ENCODE data around the gene NEK4.

Gene NEK4

DNA sequence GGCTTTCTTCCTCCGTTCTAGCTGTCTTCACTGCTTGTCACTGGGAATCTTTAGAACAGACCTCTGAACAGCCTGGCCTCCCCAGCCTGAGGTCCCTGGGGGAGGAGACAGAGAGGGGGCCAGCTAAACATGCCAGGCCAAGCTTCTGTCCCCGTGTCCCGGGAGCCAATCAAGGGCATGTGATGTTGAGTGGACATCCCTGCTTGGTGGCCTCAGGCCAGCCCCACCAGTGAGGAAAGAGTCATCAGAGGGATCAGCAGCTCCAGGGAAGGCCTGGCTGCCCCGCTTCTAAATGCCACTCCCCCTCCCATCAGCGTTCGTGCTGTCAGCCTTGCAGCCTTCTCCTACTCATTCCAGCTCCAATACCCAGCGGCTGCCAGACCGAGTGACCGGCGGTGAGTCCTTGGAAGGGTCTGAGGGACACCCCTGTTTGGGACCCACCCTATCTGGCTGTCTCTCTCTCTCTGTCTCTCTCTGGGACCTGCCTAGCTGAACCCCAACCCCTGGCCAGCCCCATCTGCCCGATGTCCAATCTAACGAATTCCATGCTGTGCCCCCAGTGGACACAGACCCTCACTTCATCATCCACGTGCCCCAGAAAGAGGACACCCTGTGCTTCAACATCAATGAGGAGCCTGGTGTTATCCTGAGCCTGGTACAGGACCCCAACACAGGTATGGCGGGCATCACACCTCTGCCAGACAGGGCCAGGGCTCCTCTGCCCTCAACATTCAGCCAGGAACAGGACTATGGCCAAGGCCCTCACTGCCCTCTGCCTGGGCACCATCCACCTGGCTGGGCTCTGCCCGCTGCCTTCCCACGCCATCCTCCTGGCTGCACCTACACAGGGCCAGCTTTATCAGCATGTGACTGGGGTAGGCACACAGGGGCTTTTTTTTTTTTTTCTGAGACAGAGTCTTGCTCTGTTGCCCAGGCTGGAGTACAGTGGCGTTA is 17.2 kb upstream of the NEK4 start:
- Mint-ChIP-seq H3K36me3 (no peaks in the 10 kb centered on the region), H3K4me1 (ENCODE audit: low read depth) (no peaks in the 10 kb centered on the region), H3K9me3 (ENCODE audit: low read depth) (no peaks in the 10 kb centered on the region), H3K27me3 (no peaks in the 10 kb centered on the region), H3K4me3 (no peak overlapping the region), H3K27ac (no peak overlapping the region)

DNA sequence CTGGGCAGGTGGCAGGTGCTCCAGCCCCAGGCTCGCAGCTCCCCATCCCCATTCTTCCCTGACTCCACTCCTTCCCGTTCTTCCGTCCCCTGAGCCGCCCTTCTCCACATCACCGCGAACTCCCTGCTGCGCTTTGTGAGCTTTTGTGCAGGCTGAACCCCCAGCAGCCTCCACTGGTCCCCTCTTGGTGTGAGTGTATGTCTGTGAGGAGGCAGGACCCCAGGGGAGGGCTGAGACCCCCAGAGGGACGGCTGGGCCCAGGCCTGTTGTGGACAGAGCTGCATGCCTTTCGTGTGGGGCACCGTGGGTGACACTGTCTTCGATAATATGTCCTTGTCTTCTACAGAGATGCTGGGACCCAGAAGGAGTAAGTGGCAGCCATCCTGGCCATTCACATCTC is 16.5 kb upstream of the NEK4 start:
- no peak overlapping the region for H3K4me3 Mint-ChIP-seq
- H3K27me3 Mint-ChIP-seq: no peaks in the 10 kb centered on the region
- no peaks in the 10 kb centered on the region for H3K36me3 Mint-ChIP-seq
- H3K27ac Mint-ChIP-seq: no peak overlapping the region
- H3K9me3 Mint-ChIP-seq (ENCODE audit: low read depth): no peaks in the 10 kb centered on the region
- no peaks in the 10 kb centered on the region for H3K4me1 Mint-ChIP-seq (ENCODE audit: low read depth)

DNA sequence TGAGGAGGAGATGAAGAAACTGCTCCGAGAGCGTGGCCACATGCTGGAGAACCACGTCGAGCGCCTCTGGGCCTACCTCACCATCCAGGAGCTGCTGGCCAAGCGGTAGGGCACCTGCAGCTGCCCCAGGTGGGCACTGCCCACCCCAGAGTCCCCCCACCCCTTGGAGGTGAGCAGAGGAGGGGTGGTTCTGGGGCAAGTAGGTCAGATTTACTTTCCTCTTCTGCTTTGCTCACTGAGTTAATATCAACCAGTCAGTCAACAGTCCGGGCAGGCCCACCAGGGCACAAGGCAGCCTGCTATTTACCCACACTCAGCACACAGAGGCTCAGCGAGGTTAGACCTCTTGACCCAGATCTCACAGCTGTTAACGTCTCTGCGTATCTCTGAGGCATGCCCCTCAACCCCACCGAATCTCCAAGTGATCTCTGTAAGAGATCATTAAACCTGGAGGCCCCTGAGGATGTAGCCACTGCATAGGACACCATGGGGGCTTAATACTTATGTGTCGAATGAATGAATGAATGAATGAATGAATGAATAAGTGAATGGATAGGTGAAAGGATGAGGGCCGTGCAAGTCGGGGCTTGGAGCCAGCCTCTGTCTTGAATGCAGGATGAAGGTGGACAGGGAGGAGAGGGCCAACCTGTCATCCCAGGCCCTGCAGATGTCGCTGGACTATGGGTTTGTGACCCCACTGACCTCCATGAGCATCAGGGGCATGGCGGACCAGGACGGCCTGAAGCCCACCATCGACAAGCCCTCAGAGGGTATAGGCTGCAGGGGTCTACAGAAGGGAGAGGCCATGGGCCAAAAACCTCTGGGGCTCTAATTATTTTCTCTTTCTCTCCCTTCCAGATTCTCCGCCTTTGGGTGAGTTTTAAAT is 15.8 kb upstream of the NEK4 start:
- Mint-ChIP-seq H3K36me3 (no peaks in the 10 kb centered on the region), H3K27me3 (no peaks in the 10 kb centered on the region), H3K4me3 (no peak overlapping the region), H3K4me1 (ENCODE audit: low read depth) (no peaks in the 10 kb centered on the region), H3K9me3 (ENCODE audit: low read depth) (no peaks in the 10 kb centered on the region), H3K27ac (no peak overlapping the region)

DNA sequence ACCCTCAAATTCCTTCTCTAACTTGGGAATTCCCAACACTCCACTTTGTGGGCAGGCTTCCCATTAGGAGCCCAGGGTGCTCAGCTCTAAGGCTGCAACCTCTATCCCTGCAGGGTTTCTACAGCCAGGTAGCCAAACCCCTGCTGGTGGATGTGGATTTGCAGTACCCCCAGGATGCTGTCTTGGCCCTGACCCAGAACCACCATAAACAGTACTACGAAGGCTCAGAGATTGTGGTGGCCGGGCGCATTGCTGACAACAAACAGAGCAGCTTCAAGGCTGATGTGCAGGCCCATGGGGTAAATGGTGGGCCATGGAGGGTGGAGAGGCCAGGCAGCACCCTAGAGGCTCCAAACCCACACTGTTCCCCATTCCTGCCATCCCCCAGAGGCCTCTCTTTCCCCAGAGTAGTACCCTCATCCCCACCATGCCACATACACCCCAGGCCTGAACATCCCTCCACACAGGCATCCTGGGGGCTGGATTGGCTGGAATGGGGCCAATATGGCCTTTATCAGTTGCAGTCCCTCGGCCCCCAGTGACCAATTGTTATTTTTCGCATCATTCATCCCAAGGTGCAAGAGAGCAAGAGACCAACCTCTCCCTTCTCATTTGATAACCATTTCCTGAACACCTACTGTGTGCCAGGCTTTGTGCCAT is 14.3 kb upstream of the NEK4 start:
- Mint-ChIP-seq H3K36me3 (no peaks in the 10 kb centered on the region), H3K27ac (no peak overlapping the region), H3K27me3 (no peaks in the 10 kb centered on the region), H3K4me3 (no peak overlapping the region), H3K9me3 (ENCODE audit: low read depth) (no peaks in the 10 kb centered on the region), H3K4me1 (ENCODE audit: low read depth) (no peaks in the 10 kb centered on the region)

DNA sequence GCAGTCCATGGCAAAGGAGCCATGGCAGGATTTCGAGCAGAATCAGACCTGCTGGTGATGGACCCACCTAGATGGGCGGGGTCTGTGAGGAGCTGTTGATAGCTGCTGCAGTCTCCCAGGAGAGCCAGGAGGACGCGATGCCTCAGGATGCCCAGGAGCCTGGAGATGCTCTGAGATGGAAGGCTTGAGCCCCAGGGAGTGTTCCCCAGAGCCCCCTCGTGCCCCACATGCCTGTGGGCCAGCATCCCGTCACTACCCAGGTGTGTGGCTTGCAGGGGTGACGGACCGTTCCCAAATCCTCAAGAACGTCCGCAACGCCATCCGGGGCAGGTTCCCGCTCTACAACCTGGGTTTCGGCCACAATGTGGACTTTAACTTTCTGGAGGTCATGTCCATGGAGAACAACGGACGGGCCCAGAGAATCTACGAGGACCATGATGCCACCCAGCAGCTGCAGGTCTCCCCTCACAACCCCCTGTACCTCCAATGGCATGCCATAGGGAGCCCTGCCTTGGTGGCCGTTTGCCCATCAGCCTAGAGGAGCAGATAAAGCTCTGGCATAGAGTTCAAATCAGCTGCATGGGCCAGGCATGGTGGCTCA is 13.4 kb upstream of the NEK4 start:
- no peaks in the 10 kb centered on the region for H3K27me3 Mint-ChIP-seq
- H3K4me1 Mint-ChIP-seq (ENCODE audit: low read depth): no peaks in the 10 kb centered on the region
- no peaks in the 10 kb centered on the region for H3K9me3 Mint-ChIP-seq (ENCODE audit: low read depth)
- H3K27ac Mint-ChIP-seq: no peak overlapping the region
- no peaks in the 10 kb centered on the region for H3K36me3 Mint-ChIP-seq
- H3K4me3 Mint-ChIP-seq: no peak overlapping the region

DNA sequence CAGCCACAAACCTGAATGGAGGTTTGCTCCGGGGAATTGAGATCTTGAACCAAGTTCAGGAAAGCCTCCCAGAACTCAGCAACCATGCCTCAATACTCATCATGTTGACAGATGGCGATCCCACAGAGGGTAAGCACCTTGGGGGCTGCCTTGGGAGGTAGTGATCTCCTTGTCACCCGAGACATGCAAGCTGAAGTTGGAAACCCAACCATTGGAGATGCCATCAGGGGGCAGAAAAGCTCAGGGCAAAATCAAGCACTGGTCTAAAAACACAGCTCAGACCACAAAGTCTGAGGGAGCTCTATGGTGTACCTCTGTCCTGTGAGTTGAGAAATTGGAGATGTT is 12.4 kb upstream of the NEK4 start:
- no peaks in the 10 kb centered on the region for H3K36me3 Mint-ChIP-seq
- no peak overlapping the region for H3K4me3 Mint-ChIP-seq
- H3K27me3 Mint-ChIP-seq: no peaks in the 10 kb centered on the region
- no peaks in the 10 kb centered on the region for H3K4me1 Mint-ChIP-seq (ENCODE audit: low read depth)
- no peak overlapping the region for H3K27ac Mint-ChIP-seq
- no peaks in the 10 kb centered on the region for H3K9me3 Mint-ChIP-seq (ENCODE audit: low read depth)

DNA sequence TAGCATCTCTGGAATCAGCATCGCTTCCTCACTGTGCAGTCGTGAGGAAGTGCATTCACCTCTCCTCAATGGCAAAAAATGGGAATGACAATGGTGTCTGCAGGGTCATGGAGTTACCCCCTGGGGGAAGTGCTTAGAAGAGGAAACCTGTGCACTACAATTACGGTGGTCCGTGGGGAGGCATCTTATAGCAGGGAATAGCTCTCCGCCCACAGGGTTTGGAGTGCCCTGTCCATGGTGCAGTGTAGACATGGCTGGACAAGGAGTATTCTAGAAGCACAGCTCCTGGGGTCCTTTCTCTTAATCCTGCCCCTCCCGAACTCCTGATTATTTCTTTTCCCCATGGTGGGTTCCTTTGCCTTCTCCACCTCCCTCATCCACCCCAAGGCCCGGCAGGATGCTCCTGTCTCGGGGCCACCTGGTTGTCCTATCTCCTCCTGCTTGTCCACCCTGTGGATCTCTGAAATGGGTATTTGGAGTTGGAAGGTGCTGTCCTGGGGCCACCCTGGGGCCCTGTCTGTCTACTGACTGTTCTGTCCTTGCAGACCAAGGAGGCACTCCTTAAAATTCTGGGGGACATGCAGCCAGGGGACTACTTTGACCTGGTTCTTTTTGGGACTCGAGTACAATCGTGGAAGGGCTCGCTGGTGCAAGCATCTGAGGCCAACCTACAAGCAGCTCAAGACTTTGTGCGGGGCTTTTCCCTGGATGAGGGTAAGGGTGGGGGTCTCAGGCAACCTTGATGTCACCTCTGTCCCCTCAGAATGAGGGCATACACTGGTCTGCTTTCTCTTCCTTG is 11.9 kb upstream of the NEK4 start:
- H3K4me1 Mint-ChIP-seq (ENCODE audit: low read depth): no peaks in the 10 kb centered on the region
- no peak overlapping the region for H3K27ac Mint-ChIP-seq
- H3K36me3 Mint-ChIP-seq: no peaks in the 10 kb centered on the region
- no peaks in the 10 kb centered on the region for H3K9me3 Mint-ChIP-seq (ENCODE audit: low read depth)
- H3K27me3 Mint-ChIP-seq: no peaks in the 10 kb centered on the region
- no peak overlapping the region for H3K4me3 Mint-ChIP-seq

DNA sequence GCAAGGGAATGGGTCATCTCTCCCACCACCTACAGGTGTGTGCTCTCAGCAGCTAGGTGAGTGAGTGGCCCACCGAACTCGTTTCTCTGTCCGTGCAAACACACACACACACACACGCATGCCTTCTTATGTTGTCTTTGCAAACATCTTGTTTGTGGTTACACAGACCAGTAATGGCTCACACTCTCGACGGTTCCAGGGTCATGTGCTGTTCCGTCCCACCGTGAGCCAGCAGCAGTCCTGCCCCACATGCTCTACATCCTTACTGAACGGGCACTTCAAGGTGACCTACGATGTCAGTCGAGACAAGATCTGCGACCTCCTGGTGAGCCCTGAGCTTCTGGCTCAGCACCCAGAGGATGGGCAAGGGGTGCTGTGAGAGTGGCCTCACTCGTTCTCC is 11.0 kb upstream of the NEK4 start:
- H3K27me3 Mint-ChIP-seq: no peaks in the 10 kb centered on the region
- no peak overlapping the region for H3K27ac Mint-ChIP-seq
- H3K36me3 Mint-ChIP-seq: no peaks in the 10 kb centered on the region
- H3K4me1 Mint-ChIP-seq (ENCODE audit: low read depth): no peaks in the 10 kb centered on the region
- no peak overlapping the region for H3K4me3 Mint-ChIP-seq
- no peaks in the 10 kb centered on the region for H3K9me3 Mint-ChIP-seq (ENCODE audit: low read depth)

DNA sequence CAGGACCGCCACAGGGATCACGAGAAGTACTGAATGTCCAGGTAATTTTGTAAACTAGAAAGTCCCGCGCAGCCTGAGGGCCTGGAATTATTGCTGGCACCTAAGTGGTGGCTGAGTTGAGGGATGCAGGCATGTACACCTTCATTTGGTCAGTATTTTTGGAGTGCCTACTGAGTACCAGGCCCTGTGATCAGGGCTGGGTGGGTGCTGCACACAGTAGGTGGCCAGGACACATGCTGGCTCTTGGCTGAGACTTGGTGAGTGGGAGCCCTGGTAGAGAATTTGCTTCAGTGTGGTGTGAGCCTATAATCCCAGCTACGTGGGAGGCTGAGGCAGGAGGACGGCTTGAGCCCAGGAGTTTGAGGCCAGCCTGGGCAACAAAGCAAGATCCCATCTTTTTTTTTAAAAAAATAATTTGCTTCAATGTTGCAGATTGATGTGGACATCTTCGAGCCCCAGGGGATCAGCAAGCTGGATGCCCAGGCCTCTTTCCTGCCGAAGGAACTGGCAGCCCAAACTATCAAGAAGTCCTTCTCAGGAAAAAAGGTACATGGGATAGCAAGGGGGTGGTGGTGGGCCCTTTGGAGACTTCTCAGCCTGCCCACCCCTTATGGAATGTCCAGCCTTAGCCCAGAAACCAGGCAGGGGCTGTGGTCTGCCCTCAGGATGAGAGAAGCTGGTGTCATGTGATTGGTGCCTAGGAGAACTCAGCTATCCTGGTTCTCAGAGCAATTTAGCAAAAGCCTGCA is 9.3 kb upstream of the NEK4 start:
- Mint-ChIP-seq H3K4me3 (no peak overlapping the region), H3K27me3 (no peaks in the 10 kb centered on the region), H3K27ac (no peak overlapping the region), H3K36me3 (no peaks in the 10 kb centered on the region), H3K4me1 (ENCODE audit: low read depth) (no peaks in the 10 kb centered on the region), H3K9me3 (ENCODE audit: low read depth) (no peaks in the 10 kb centered on the region)

DNA sequence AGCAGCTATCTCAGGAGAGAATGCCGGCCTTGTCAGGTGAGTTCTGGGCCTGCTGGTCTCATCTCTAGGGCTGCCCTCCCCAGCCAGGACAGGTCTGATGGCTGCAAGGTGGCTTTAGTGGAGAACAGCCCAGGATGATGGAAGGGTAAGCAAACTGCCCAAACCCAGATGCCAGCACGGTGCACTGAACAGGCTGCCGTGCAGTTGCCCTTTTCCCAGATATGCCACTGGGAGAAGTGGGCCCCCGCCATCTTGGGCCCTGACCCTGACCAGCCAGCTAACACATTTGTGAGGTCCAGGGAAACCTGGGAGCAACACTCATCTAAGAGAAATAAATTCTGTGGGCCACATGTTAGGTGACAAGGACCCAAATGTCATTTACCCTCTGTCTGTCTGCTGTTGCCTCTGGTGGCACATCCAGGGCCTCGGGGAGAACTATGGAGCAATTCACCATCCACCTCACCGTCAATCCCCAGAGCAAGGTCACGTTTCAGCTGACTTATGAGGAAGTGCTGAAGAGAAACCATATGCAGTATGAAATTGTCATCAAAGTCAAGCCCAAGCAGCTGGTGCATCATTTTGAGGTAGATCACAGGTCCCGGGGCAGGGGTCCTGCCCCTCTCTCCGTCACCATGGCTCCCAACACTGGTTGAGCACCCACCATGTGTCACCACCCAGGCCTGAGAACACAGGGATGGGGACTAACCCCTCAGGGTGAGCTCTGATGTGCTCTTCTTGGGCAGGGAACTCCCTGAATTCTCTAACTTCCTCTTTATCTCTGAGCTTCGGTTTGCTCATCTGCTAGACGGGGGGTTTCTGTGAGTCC is 8.5 kb upstream of the NEK4 start:
- H3K27ac Mint-ChIP-seq: no peak overlapping the region
- no peaks in the 10 kb centered on the region for H3K27me3 Mint-ChIP-seq
- no peak overlapping the region for H3K4me3 Mint-ChIP-seq
- H3K9me3 Mint-ChIP-seq (ENCODE audit: low read depth): no peaks in the 10 kb centered on the region
- no peaks in the 10 kb centered on the region for H3K4me1 Mint-ChIP-seq (ENCODE audit: low read depth)
- H3K36me3 Mint-ChIP-seq: no peaks in the 10 kb centered on the region

DNA sequence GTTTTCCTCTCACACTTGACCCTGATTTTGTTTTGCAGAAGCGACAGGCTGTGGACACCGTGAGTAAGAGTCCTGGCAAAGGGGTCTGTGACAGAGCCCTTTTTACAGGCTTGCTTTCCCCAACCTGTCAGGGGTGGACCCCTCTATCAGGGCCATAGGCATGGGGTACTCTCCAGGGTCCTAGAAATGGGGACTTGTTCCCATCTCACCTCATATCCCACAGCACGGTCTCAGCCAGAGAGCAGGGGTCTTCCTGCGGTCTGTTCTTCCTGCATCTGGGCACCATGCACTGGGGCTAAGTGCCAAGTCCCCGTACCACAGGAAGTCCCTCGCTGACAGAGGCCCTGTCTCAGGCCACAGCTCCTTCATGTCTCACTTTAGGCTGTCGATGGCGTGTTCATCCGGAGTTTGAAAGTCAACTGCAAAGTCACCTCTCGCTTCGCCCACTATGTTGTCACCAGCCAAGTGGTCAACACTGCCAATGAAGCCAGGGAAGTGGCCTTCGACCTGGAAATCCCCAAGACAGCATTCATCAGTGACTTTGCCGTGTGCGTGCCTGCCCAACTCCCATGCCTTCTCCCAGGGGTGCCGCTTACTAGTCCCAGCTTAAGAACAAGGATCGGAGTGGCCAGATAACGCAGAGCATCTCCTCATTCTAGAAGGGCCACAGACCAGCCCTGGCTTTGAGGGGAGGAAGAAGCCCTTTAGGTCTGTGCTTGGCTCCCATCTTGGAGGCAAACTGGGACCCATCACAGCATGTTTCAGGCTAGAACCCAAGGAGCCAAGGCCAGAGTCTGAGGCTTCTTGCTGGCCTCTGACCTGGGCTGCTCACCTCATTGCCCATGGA is 7.4 kb upstream of the NEK4 start:
- Mint-ChIP-seq H3K4me1 (ENCODE audit: low read depth) (no peaks in the 10 kb centered on the region), H3K9me3 (ENCODE audit: low read depth) (no peaks in the 10 kb centered on the region), H3K36me3 (no peaks in the 10 kb centered on the region), H3K4me3 (no peak overlapping the region), H3K27ac (no peak overlapping the region), H3K27me3 (no peaks in the 10 kb centered on the region)

DNA sequence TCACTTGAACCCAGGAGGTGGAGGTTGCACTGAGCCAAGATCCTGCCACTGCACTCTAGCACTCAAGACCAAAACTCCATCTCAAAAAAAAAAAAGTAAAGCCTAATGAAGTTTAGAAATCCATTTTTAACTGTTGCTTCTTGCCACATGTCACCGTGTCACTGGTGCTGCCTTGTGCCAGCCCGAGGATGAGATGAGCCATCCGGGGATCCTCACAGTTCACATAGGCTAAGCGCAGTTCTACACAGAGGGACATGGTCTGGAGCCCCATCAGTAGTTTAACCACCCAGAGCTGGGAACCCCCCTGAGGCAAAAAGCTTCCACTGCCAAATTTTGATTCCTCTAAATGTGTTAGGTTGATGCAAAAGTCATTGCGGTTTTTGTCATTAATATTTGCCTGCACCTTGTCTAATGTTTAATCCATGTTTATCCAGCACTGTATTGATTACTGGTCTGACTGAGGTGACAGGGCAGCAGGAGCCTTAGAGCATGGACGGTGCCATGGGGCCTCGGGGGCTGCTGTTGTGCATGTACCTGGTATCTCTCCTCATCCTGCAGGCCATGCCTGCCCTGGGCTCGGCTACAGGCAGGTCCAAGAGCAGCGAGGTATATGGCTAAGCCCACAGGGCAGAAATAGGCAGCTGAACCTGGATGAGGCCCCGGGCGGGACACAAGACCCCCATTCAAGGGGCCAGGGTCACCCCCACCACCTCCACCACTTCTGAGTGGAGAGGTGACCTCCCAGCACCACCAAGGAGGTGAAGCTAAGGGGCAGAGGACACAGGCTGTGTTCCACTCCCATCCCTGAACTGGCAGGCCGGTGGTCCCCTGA is 6.6 kb upstream of the NEK4 start, which contains the start of gene ITIH1:
Gene ITIH1 (plus strand): TSS at position 473 of the 832 bp plus-strand sequence. CDS start 17 bp downstream, at position 490.
- no peaks in the 10 kb centered on the region for H3K36me3 Mint-ChIP-seq
- H3K4me3 Mint-ChIP-seq: no peak within 1 kb of the TSS
- H3K9me3 Mint-ChIP-seq (ENCODE audit: low read depth): no peaks in the 10 kb centered on the region
- H3K27ac Mint-ChIP-seq: no peak within 1 kb of the TSS
- H3K27me3 Mint-ChIP-seq: no peaks in the 10 kb centered on the region
- H3K4me1 Mint-ChIP-seq (ENCODE audit: low read depth): no peaks in the 10 kb centered on the region
